IPS-18a (cell line): ENCODE results near the gene GATAD2B.

ENCODE experiments used
- H3K27ac ChIP-seq: one replicate; pipeline ENCODE4 v1.5.1; 2013; ENCODE audit warnings: low read length
- H3K27me3 ChIP-seq: one replicate; pipeline ENCODE4 v1.6.1; 2013; ENCODE audit warnings: mild to moderate bottlenecking, low read length; ENCODE audit not compliant: control insufficient read depth, insufficient read depth
- H3K36me3 ChIP-seq: one replicate; pipeline ENCODE4 v1.6.1; 2013; ENCODE audit warnings: low read depth, low read length; ENCODE audit not compliant: control insufficient read depth
- H3K4me1 ChIP-seq: one replicate; pipeline ENCODE4 v1.6.1; 2013; ENCODE audit warnings: low read depth, low read length; ENCODE audit not compliant: control insufficient read depth
- H3K4me3 ChIP-seq: one replicate; pipeline ENCODE4 v1.5.1; 2013; ENCODE audit warnings: low read length
- H3K9ac ChIP-seq: one replicate; pipeline ENCODE4 v1.6.1; 2013; ENCODE audit warnings: mild to moderate bottlenecking, low read length, moderate library complexity
- H3K9me3 ChIP-seq: one replicate; pipeline ENCODE4 v1.6.1; 2013; ENCODE audit warnings: low read depth, low read length; ENCODE audit not compliant: control insufficient read depth

Gene GATAD2B

GRCh38 chr1:153936011-153936802 lies 13.4 kb upstream of the GATAD2B start:
- Histone ChIP-seq H3K4me1 (no peaks in the 10 kb centered on the region), H3K36me3 (peaks cover 57% of the 10 kb centered on the region), H3K9ac (no peak overlapping the region), H3K9me3 (no peaks in the 10 kb centered on the region), H3K27me3 (no peaks in the 10 kb centered on the region), H3K27ac (no peak overlapping the region), H3K4me3 (no peak overlapping the region)

GRCh38 chr1:153934746-153935145 lies 12.0 kb upstream of the GATAD2B start:
- H3K27me3 ChIP-seq = no peaks in the 10 kb centered on the region
- no peaks in the 10 kb centered on the region for H3K9me3 ChIP-seq
- no peak overlapping the region for H3K9ac ChIP-seq
- no peak overlapping the region for H3K27ac ChIP-seq
- no peak overlapping the region for H3K4me3 ChIP-seq
- no peaks in the 10 kb centered on the region for H3K4me1 ChIP-seq
- H3K36me3 ChIP-seq = peaks cover 58% of the 10 kb centered on the region

DNA sequence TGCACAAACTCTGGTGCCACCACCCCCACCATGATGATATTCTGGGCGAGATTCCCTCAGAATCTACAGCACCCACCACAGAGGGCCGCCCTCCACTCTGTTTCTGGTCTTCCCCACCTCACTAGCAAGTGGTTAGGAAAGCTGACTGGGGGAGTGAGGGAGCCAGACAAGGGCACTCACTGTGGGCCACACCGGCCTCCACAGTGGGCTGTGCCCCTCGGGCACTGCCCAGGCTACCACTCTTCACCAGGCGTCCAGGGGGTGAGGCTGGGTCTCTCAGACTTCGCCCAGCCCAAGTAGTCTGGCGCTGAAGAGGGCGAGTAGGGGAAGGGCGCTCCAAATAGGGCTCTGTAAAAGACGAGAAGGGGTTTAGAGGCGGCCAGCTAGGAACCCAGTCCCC lies 11.2 kb upstream of the GATAD2B start:
- Histone ChIP-seq H3K9me3 (no peaks in the 10 kb centered on the region), H3K4me1 (no peaks in the 10 kb centered on the region), H3K9ac (no peak overlapping the region), H3K36me3 (peaks cover 59% of the 10 kb centered on the region), H3K27me3 (no peaks in the 10 kb centered on the region), H3K27ac (no peak overlapping the region), H3K4me3 (no peak overlapping the region)

- H3K36me3 ChIP-seq = peaks cover 59% of the 10 kb centered on the region
- no peaks in the 10 kb centered on the region for H3K9me3 ChIP-seq
- H3K4me1 ChIP-seq = no peaks in the 10 kb centered on the region
- no peak overlapping the region for H3K27ac ChIP-seq
- no peaks in the 10 kb centered on the region for H3K27me3 ChIP-seq
- no peak overlapping the region for H3K4me3 ChIP-seq
- H3K9ac ChIP-seq = no peak overlapping the region
Observed at GRCh38 chr1:153933430-153933829, 10.7 kb upstream of the GATAD2B start.

- H3K9ac ChIP-seq = no peak overlapping the region
- H3K27me3 ChIP-seq = no peaks in the 10 kb centered on the region
- no peaks in the 10 kb centered on the region for H3K4me1 ChIP-seq
- H3K27ac ChIP-seq = no peak overlapping the region
- H3K9me3 ChIP-seq = no peaks in the 10 kb centered on the region
- no peak overlapping the region for H3K4me3 ChIP-seq
- peaks cover 52% of the 10 kb centered on the region for H3K36me3 ChIP-seq
Observed at GRCh38 chr1:153932156-153933131, 9.7 kb upstream of the GATAD2B start.

DNA sequence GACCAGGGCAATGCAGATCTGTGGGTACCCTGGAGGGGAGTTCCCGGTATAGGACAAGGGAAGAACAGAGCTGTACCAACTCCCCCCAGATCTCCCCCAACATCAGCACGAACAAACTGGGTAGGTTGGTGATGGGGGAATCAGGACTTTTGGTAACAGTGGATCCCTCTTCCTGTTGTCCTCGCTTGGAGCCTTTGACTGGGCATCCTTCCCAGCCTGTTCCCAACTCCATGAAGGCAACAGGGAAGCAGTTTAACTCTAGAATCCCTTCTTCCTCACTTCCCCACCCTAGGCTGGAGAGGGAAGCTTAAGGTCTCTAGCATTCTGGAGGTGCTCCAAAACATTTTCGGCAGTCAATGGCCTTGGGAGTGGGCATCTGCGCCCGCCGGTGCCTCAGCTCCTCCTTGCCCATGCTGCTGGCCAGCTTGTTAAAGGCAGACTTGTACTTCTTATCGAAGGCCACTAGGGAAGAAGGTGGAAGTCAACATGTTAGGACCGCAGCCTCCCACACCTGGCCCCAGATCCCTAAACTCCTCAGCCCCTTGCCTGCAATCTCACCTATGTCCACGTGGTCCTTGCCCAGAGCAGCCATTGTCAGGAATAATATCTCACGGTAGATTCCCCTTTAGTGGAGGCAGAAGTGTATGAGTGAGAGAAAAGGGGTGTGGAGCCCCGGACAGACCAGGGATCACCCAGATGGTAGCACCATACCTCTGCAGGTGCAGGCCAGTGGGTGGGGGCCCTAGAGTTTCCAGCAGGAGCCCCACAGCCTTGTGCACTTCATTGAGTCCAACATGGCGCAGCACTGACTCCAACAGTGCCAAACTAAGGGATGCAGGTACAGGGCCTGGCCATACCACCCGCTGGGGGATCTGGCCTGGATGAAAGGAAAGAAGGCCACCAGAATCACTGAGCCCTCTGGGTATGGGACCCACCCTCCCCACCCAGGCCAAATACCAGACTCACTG lies 7.5 kb upstream of the GATAD2B start:
- Histone ChIP-seq H3K9ac (no peak overlapping the region), H3K27me3 (no peaks in the 10 kb centered on the region), H3K4me1 (no peaks in the 10 kb centered on the region), H3K27ac (no peak overlapping the region), H3K4me3 (no peak overlapping the region), H3K9me3 (no peaks in the 10 kb centered on the region), H3K36me3 (peaks cover 31% of the 10 kb centered on the region)

DNA sequence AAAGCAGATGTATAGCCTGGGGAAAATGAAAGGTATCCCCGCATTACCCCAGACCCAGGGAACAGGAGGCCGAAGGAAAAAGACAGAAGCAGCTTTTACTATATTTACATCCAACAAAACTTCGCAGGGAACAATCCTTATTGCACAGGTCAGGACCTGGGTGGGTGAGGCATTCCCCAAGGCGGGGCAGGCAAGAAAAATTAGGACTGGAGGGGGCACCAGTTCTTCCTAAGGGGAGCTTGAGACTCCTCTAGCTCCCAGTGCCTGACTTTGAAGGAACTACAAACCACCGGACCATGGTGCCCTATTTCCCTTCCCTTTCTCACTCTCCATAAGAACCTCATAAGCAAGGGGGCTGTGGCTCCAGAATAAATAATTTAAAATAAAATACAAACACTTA lies 6.7 kb upstream of the GATAD2B start:
- Histone ChIP-seq H3K9ac (no peak overlapping the region), H3K27me3 (no peaks in the 10 kb centered on the region), H3K9me3 (no peaks in the 10 kb centered on the region), H3K4me1 (no peaks in the 10 kb centered on the region), H3K27ac (no peak overlapping the region), H3K4me3 (no peak overlapping the region), H3K36me3 (peaks cover 26% of the 10 kb centered on the region)

DNA sequence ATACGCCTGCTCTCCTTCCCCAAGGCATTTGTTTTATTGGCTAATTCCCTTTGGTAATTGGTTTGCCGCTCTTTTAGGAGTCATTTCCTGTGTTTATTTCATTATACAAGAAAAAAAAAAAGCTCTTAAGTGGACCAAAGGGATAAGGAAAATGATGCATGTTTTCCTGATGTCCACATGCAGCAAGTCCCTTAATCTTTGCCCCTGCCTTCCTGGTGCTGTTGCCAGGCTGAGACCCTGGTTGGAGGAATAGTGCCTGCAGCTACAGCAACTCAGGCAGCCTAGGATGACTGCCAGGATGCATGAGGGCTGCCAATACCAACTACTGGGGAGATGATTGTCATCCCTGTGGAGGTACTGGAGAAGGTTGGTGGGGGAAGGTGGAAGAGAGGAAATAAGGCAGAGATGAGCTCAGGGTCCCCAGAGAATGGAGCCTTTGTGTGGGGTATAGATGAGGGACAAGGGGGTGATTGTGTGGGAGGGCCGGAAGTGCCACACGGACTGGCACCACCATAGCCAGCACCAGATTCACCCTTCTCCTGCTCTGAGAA lies 6.1 kb upstream of the GATAD2B start:
- Histone ChIP-seq H3K9me3 (no peaks in the 10 kb centered on the region), H3K27ac (no peak overlapping the region), H3K27me3 (no peaks in the 10 kb centered on the region), H3K4me3 (no peak overlapping the region), H3K9ac (no peak overlapping the region), H3K4me1 (no peaks in the 10 kb centered on the region), H3K36me3 (peaks cover 21% of the 10 kb centered on the region)

GRCh38 chr1:153928245-153928644 lies 5.5 kb upstream of the GATAD2B start:
- no peaks in the 10 kb centered on the region for H3K9me3 ChIP-seq
- H3K27me3 ChIP-seq = no peaks in the 10 kb centered on the region
- no peak overlapping the region for H3K27ac ChIP-seq
- H3K4me3 ChIP-seq = no peak overlapping the region
- H3K36me3 ChIP-seq = peaks cover 20% of the 10 kb centered on the region
- H3K4me1 ChIP-seq = no peaks in the 10 kb centered on the region
- no peak overlapping the region for H3K9ac ChIP-seq

DNA sequence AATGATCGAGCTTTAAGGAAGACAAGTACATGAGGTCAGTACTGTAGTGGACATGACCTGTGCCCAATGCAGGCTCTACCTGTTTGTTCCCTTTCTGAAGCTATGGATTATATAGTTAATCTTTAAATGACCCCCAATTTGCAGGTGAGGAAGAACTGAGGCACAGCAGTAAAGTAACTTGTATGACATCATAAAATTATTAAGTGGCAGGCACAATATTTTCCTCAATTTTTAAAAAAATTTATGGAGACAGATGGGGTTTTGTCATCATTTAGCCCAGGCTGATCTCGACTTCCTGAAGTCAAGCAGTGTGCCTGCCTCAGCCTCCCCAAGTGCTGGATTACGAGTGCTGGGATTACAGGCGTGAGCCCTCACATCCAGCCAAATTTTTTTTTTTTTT lies 3.6 kb upstream of the GATAD2B start:
- H3K27ac ChIP-seq = no peak overlapping the region
- no peak overlapping the region for H3K4me3 ChIP-seq
- H3K36me3 ChIP-seq = peaks cover 8% of the 10 kb centered on the region
- H3K9ac ChIP-seq = no peak overlapping the region
- H3K4me1 ChIP-seq = peaks cover 1% of the 10 kb centered on the region
- no peaks in the 10 kb centered on the region for H3K27me3 ChIP-seq
- no peaks in the 10 kb centered on the region for H3K9me3 ChIP-seq
